ENCODE data around the gene LMNTD2.

Gene LMNTD2

DNA sequence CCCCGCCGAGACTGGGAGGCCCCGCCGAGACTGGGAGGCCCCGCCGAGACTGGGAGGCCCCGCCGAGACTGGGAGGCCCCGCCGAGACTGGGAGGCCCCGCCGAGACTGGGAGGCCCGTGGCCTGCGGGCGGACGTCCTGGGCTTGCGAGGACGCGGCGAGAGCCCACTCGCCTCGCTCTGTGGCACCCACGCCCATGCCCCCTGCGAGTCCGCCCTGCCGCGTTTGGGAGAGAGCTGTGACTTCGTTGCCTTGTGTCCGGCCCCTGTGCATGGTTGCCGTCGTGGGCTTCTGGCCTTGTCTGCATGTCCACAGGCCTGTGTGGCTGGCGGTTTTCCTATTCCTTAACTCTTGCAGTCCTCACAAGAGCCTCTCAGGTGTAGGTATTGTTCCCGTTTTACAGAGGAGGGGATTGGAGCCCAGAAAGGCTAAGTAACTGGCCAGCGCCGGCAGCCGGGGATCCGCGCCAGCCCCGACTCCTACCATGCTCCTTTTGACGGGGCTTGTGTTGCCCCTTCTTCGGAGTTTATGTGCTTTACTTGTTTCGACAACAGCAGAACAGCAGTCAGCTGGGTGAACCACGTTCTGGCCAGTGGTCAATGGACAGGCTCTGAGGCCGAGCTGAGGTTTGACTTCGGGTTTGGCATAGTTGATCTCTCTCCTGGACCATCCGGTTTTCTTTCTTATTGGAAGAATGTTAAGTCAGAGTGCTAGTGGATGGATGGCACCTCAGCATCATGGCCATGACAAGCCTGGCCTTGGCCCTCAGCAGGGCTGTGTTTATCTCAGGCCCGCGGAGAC is 16.5 kb upstream of the LMNTD2 start:
- TF ChIP-seq EZH2 (IDR thresholded peaks at IDR 0.05; ENCODE audit: borderline replicate concordance, low read length): no peak
- TF ChIP-seq, protein P1, sequence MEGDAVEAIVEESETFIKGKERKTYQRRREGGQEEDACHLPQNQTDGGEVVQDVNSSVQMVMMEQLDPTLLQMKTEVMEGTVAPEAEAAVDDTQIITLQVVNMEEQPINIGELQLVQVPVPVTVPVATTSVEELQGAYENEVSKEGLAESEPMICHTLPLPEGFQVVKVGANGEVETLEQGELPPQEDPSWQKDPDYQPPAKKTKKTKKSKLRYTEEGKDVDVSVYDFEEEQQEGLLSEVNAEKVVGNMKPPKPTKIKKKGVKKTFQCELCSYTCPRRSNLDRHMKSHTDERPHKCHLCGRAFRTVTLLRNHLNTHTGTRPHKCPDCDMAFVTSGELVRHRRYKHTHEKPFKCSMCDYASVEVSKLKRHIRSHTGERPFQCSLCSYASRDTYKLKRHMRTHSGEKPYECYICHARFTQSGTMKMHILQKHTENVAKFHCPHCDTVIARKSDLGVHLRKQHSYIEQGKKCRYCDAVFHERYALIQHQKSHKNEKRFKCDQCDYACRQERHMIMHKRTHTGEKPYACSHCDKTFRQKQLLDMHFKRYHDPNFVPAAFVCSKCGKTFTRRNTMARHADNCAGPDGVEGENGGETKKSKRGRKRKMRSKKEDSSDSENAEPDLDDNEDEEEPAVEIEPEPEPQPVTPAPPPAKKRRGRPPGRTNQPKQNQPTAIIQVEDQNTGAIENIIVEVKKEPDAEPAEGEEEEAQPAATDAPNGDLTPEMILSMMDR (IDR thresholded peaks at IDR 0.05; ENCODE audit: low read length): no peak
- H3F3A ChIP-seq (ENCODE audit: insufficient read depth, low read length): no peaks in the 10 kb centered on the region
- H3K4me2 ChIP-seq (ENCODE audit: low read length): peak overlapping the region; percentile 93
- H3K9me2 ChIP-seq (ENCODE audit: low read depth, low read length): no peaks in the 10 kb centered on the region
- peaks cover 47% of the 10 kb centered on the region for H3K4me1 ChIP-seq (ENCODE audit: insufficient read depth, low read length, severe bottlenecking)
- no peak overlapping the region for H2AFZ ChIP-seq (ENCODE audit: low read length)
- H3K27ac ChIP-seq (ENCODE audit: low read depth, low read length, poor library complexity, severe bottlenecking): no peak overlapping the region
- peak overlapping the region; percentile 99 for H3K4me3 ChIP-seq (ENCODE audit: low read depth, low read length, poor library complexity, severe bottlenecking)
- peaks cover 10% of the 10 kb centered on the region for H3K36me3 ChIP-seq (ENCODE audit: insufficient read depth, low read length)
- peak overlapping the region; percentile 99 for H3K9ac ChIP-seq (ENCODE audit: low read length)
- no peaks in the 10 kb centered on the region for H4K20me1 ChIP-seq (ENCODE audit: insufficient read depth, low read length)
- H3K27me3 ChIP-seq (ENCODE audit: insufficient read depth, low read length): no peaks in the 10 kb centered on the region
- no peaks in the 10 kb centered on the region for H3K9me3 ChIP-seq (ENCODE audit: low read length)
- H3K79me2 ChIP-seq (ENCODE audit: insufficient read depth, low read length): peaks cover 50% of the 10 kb centered on the region

GRCh38 chr11:575996-576768 is 15.6 kb upstream of the LMNTD2 start, which contains the start of gene PHRF1:
Gene PHRF1 (plus strand): TSS chr11:576470. CDS start chr11:581513, 5,043 bp downstream.
- Histone ChIP-seq H3K36me3 (ENCODE audit: insufficient read depth, low read length) (peaks cover 2% of the 10 kb centered on the region; the same call in 1 of the 2 replicates), H3K27me3 (ENCODE audit: insufficient read depth, low read length) (no peaks in the 10 kb centered on the region), H3K79me2 (ENCODE audit: insufficient read depth, low read length) (peaks cover 44% of the 10 kb centered on the region), H4K20me1 (ENCODE audit: insufficient read depth, low read length) (no peaks in the 10 kb centered on the region), H3F3A (ENCODE audit: insufficient read depth, low read length) (no peaks in the 10 kb centered on the region), H3K4me2 (ENCODE audit: low read length) (peak within 1 kb of the TSS; percentile 100), H2AFZ (ENCODE audit: low read length) (peak within 1 kb of the TSS; percentile 16; the same call in 1 of the 2 replicates), H3K4me3 (ENCODE audit: low read depth, low read length, poor library complexity, severe bottlenecking) (peak within 1 kb of the TSS; percentile 99), H3K9ac (ENCODE audit: low read length) (peak within 1 kb of the TSS; percentile 99), H3K27ac (ENCODE audit: low read depth, low read length, poor library complexity, severe bottlenecking) (peak within 1 kb of the TSS; percentile 86), H3K9me2 (ENCODE audit: low read depth, low read length) (no peaks in the 10 kb centered on the region), H3K9me3 (ENCODE audit: low read length) (no peaks in the 10 kb centered on the region), H3K4me1 (ENCODE audit: insufficient read depth, low read length, severe bottlenecking) (peaks cover 47% of the 10 kb centered on the region)
- TF ChIP-seq, protein P1 (IDR thresholded peaks at IDR 0.05; ENCODE audit: low read length): no peak
- TF ChIP-seq EZH2 (IDR thresholded peaks at IDR 0.05; ENCODE audit: borderline replicate concordance, low read length): no peak

DNA sequence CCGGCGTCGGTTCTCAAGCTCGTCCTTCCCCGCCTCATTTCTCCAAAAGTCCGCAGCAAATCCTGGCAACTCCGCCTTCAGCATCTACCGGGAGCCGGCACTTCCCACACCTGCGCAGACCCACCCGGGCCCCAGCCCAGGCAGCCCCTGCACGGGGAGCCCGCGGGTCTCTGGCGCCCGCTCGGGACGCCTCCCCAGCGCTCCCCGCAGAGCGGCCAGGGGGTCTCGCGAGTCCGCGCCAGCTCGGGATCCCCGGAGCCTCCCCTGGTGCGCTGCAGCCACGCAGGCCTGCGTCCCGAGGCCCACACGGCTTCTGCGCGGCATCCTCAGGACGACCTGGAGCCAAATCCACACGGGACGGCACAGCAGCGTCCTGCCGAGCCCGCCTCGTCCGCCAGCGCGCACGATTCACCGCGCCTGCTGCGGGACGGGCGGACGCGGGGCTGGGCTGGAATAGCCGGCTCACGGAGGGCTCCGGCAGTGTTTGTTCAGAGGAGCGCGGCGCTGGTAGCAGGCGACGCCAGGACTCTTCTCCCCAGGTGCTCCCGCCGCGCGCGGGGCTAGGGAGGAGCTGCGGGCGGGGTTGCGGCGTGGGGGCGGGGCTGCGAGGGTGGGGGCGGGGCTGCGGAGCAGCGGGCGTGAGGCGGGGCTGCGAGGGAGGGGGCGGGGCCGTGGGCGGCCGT is 14.9 kb upstream of the LMNTD2 start:
- Histone ChIP-seq H3K9me2 (ENCODE audit: low read depth, low read length) (no peaks in the 10 kb centered on the region), H3K9ac (ENCODE audit: low read length) (peak overlapping the region; percentile 84), H3K4me1 (ENCODE audit: insufficient read depth, low read length, severe bottlenecking) (peaks cover 47% of the 10 kb centered on the region), H4K20me1 (ENCODE audit: insufficient read depth, low read length) (no peaks in the 10 kb centered on the region), H2AFZ (ENCODE audit: low read length) (peak overlapping the region; percentile 16; the same call in 1 of the 2 replicates), H3K27ac (ENCODE audit: low read depth, low read length, poor library complexity, severe bottlenecking) (no peak overlapping the region), H3F3A (ENCODE audit: insufficient read depth, low read length) (no peaks in the 10 kb centered on the region), H3K9me3 (ENCODE audit: low read length) (no peaks in the 10 kb centered on the region), H3K4me2 (ENCODE audit: low read length) (peak overlapping the region; percentile 100), H3K4me3 (ENCODE audit: low read depth, low read length, poor library complexity, severe bottlenecking) (peak overlapping the region; percentile 90), H3K36me3 (ENCODE audit: insufficient read depth, low read length) (no peaks in the 10 kb centered on the region; the same call in 1 of the 2 replicates), H3K27me3 (ENCODE audit: insufficient read depth, low read length) (no peaks in the 10 kb centered on the region), H3K79me2 (ENCODE audit: insufficient read depth, low read length) (peaks cover 38% of the 10 kb centered on the region)
- TF ChIP-seq, protein P1 (IDR thresholded peaks at IDR 0.05; ENCODE audit: low read length): no peak
